Esophagus muscularis mucosa (tissue), 3 donors: ENCODE results near the gene CIB1.

Source experiments
- CTCF ChIP-seq, 3 experiments: fragments of 200-600 bp in 2 of 3; fragments of 450-650 bp in 1 of 3; sonication (generic) in 2 of 3; IDR thresholded peaks; one replicate each; pipeline ENCODE4 v1.5.1; 2017 to 2019; ENCODE audit warnings: antibody characterized with exemption in 3 of 3, mild to moderate bottlenecking in 2 of 3, moderate library complexity in 1 of 3
- POLR2A ChIP-seq: fragments of 450-650 bp; IDR thresholded peaks from one replicate; pipeline ENCODE4 v1.6.1; 2017; ENCODE audit warnings: antibody characterized with exemption, moderate library complexity, mild to moderate bottlenecking, low read depth

GRCh38 chr15:90205886-90206285 lies 27.9 kb downstream of the CIB1 start:
- TF ChIP-seq CTCF (IDR thresholded peaks at IDR 0.05) (no peak), POLR2A (no peak)
